IPS-NIHi7 (cell line): Measurements from ENCODE around the gene CACNA1S.
A peak's percentile ranks its signal among the peaks of the same experiment; 100 is the strongest.

Source experiments
- DNase-seq: peaks from one replicate; pipeline ENCODE4 v3.0.0; 2012; ENCODE audit warnings: mixed read lengths; ENCODE audit errors: extremely low spot score

CACNA1S gene

GRCh38 chr1:201140235-201140940 is 28.2 kb upstream of the CACNA1S start:
- DNase-seq, result no peak

- DNase-seq, result no peak
Measured at GRCh38 chr1:201139756-201140155, 27.5 kb upstream of the CACNA1S start.

GRCh38 chr1:201139306-201139705 is 27.1 kb upstream of the CACNA1S start:
- DNase-seq, result no peak

- no peak for DNase-seq
Measured at GRCh38 chr1:201138311-201138840, 26.1 kb upstream of the CACNA1S start.

- no peak for DNase-seq
Measured at GRCh38 chr1:201137579-201138310, 25.5 kb upstream of the CACNA1S start.

- DNase-seq, result no peak
Measured at GRCh38 chr1:201137024-201137392, 24.8 kb upstream of the CACNA1S start.

GRCh38 chr1:201136355-201137023 is 24.3 kb upstream of the CACNA1S start:
- DNase-seq, result no peak

GRCh38 chr1:201134405-201134804 is 22.2 kb upstream of the CACNA1S start:
- no peak for DNase-seq

GRCh38 chr1:201131398-201131797 is 19.2 kb upstream of the CACNA1S start:
- DNase-seq, result no peak

GRCh38 chr1:201128962-201129361 is 16.7 kb upstream of the CACNA1S start:
- DNase-seq, result no peak

GRCh38 chr1:201128476-201128875 is 16.2 kb upstream of the CACNA1S start:
- DNase-seq, result no peak

GRCh38 chr1:201127755-201128455 is 15.7 kb upstream of the CACNA1S start:
- no peak for DNase-seq

- DNase-seq, result peak; percentile 83
Measured at GRCh38 chr1:201126832-201127754, 14.9 kb upstream of the CACNA1S start, which contains the start of gene ASCL5. Gene ASCL5, minus strand, starts transcription at chr1:201127184. Its CDS starts 11,812 bp downstream, at chr1:201115372.

GRCh38 chr1:201126463-201126831 is 14.2 kb upstream of the CACNA1S start:
- DNase-seq, result no peak

- DNase-seq, result no peak
Measured at GRCh38 chr1:201125800-201126199, 13.6 kb upstream of the CACNA1S start.

GRCh38 chr1:201125019-201125418 is 12.8 kb upstream of the CACNA1S start:
- no peak for DNase-seq

GRCh38 chr1:201123866-201124265 is 11.6 kb upstream of the CACNA1S start:
- no peak for DNase-seq

- no peak for DNase-seq
Measured at GRCh38 chr1:201122321-201122957, 10.2 kb upstream of the CACNA1S start.

GRCh38 chr1:201119206-201120197 is 7.3 kb upstream of the CACNA1S start:
- DNase-seq, result peak; percentile 79
